ENCODE measurements around the gene PLEKHG5. TPM values are rescaled to one million over a fixed set of nuclear protein-coding genes. Genes with fewer than 3 reads are reported as not detected.

The PLEKHG5 gene
- total and polyA plus RNA-seq, 2 donors (not counting 1 experiment from before 2014, with no cell fraction given), result 0.42 to 3.3 TPM

GRCh38 chr1:6484826-6485167 is 6.7 kb downstream of the PLEKHG5 start:
- H3K4me1 ChIP-seq (ENCODE audit: control insufficient read depth, extremely low read depth, insufficient read depth, low read length), result no peaks in the 10 kb centered on the region
- no peaks in the 10 kb centered on the region for H4K20me1 ChIP-seq (ENCODE audit: control insufficient read depth, extremely low read depth, insufficient read depth, low read length)
- H3K4me2 ChIP-seq (ENCODE audit: extremely low read depth, insufficient read depth, low read length), result peak overlapping the region; percentile 8
- H3K9ac ChIP-seq (ENCODE audit: insufficient read depth, low read length), result no peak overlapping the region
- peak overlapping the region in 1 of 4 experiments; percentile 33 for H3K4me3 ChIP-seq (replicated peaks in 1 of 4; ENCODE audit: control extremely low read depth in 1 of 4, insufficient read depth in 1 of 4, low read depth in 3 of 4, low read length in 4 of 4)
- H2AFZ ChIP-seq (ENCODE audit: low read length), result no peak overlapping the region
- no peaks in the 10 kb centered on the region for H3K9me3 ChIP-seq (ENCODE audit: control insufficient read depth, insufficient read depth, low read depth, low read length)
- TF ChIP-seq CTCF (conservative IDR thresholded peaks at IDR 0.05 in 1 of 2, IDR thresholded peaks at IDR 0.05 in 1 of 2; ENCODE audit: low read depth in 1 of 2, low read length in 2 of 2) (no peak), EZH2 (IDR thresholded peaks at IDR 0.05; ENCODE audit: low read length, missing control alignments) (peak; percentile 79)
- H3K36me3 ChIP-seq (ENCODE audit: control insufficient read depth, insufficient read depth, low read length), result no peaks in the 10 kb centered on the region
- H3K79me2 ChIP-seq (ENCODE audit: control insufficient read depth, insufficient read depth, low read length), result no peaks in the 10 kb centered on the region
- peaks cover 16% of the 10 kb centered on the region for H3K27me3 ChIP-seq (ENCODE audit: control insufficient read depth, insufficient read depth, low read length)
- no peak overlapping the region for H3K27ac ChIP-seq (ENCODE audit: insufficient read depth, low read length)
- DNase-seq (ENCODE audit: low read depth in 2 of 2), result no peak

- Histone ChIP-seq H3K4me1 (ENCODE audit: control insufficient read depth, extremely low read depth, insufficient read depth, low read length) (no peaks in the 10 kb centered on the region), H3K9ac (ENCODE audit: insufficient read depth, low read length) (no peak overlapping the region), H3K27ac (ENCODE audit: insufficient read depth, low read length) (no peak overlapping the region), H3K79me2 (ENCODE audit: control insufficient read depth, insufficient read depth, low read length) (no peaks in the 10 kb centered on the region), H4K20me1 (ENCODE audit: control insufficient read depth, extremely low read depth, insufficient read depth, low read length) (no peaks in the 10 kb centered on the region), H2AFZ (ENCODE audit: low read length) (no peak overlapping the region), H3K4me2 (ENCODE audit: extremely low read depth, insufficient read depth, low read length) (no peak overlapping the region), H3K27me3 (ENCODE audit: control insufficient read depth, insufficient read depth, low read length) (peaks cover 16% of the 10 kb centered on the region), H3K4me3 (replicated peaks in 1 of 4; ENCODE audit: control extremely low read depth in 1 of 4, insufficient read depth in 1 of 4, low read depth in 3 of 4, low read length in 4 of 4) (no peak overlapping the region), H3K9me3 (ENCODE audit: control insufficient read depth, insufficient read depth, low read depth, low read length) (no peaks in the 10 kb centered on the region), H3K36me3 (ENCODE audit: control insufficient read depth, insufficient read depth, low read length) (no peaks in the 10 kb centered on the region)
- TF ChIP-seq EZH2 (IDR thresholded peaks at IDR 0.05; ENCODE audit: low read length, missing control alignments) (no peak), CTCF (conservative IDR thresholded peaks at IDR 0.05 in 1 of 2, IDR thresholded peaks at IDR 0.05 in 1 of 2; ENCODE audit: low read depth in 1 of 2, low read length in 2 of 2) (no peak)
- no peak for DNase-seq (ENCODE audit: low read depth in 2 of 2)
These were observed 7.7 kb downstream of the PLEKHG5 start for GRCh38 chr1:6483761-6484117.

GRCh38 chr1:6483017-6483760 is 8.3 kb downstream of the PLEKHG5 start:
- Histone ChIP-seq H3K36me3 (ENCODE audit: control insufficient read depth, insufficient read depth, low read length) (no peaks in the 10 kb centered on the region), H3K4me1 (ENCODE audit: control insufficient read depth, extremely low read depth, insufficient read depth, low read length) (no peaks in the 10 kb centered on the region), H3K9ac (ENCODE audit: insufficient read depth, low read length) (no peak overlapping the region), H2AFZ (ENCODE audit: low read length) (no peak overlapping the region), H3K27ac (ENCODE audit: insufficient read depth, low read length) (no peak overlapping the region), H3K79me2 (ENCODE audit: control insufficient read depth, insufficient read depth, low read length) (no peaks in the 10 kb centered on the region), H3K4me3 (replicated peaks in 1 of 4; ENCODE audit: control extremely low read depth in 1 of 4, insufficient read depth in 1 of 4, low read depth in 3 of 4, low read length in 4 of 4) (no peak overlapping the region), H3K4me2 (ENCODE audit: extremely low read depth, insufficient read depth, low read length) (no peak overlapping the region), H3K27me3 (ENCODE audit: control insufficient read depth, insufficient read depth, low read length) (peaks cover 16% of the 10 kb centered on the region), H3K9me3 (ENCODE audit: control insufficient read depth, insufficient read depth, low read depth, low read length) (no peaks in the 10 kb centered on the region), H4K20me1 (ENCODE audit: control insufficient read depth, extremely low read depth, insufficient read depth, low read length) (no peaks in the 10 kb centered on the region)
- no peak for DNase-seq (ENCODE audit: low read depth in 2 of 2)
- TF ChIP-seq CTCF (conservative IDR thresholded peaks at IDR 0.05 in 1 of 2, IDR thresholded peaks at IDR 0.05 in 1 of 2; ENCODE audit: low read depth in 1 of 2, low read length in 2 of 2) (no peak), EZH2 (IDR thresholded peaks at IDR 0.05; ENCODE audit: low read length, missing control alignments) (no peak)
